ENCODE measurements around the gene ATP4B.

ATP4B gene

GRCh38 chr13:113665597-113666328, 7.8 kb upstream of the ATP4B start:
- no peak overlapping the region for H3K9ac ChIP-seq (ENCODE audit: low read length)
- H3K36me3 ChIP-seq (ENCODE audit: control insufficient read depth, insufficient read depth, low read length), result no peaks in the 10 kb centered on the region
- no peaks in the 10 kb centered on the region for H3K4me1 ChIP-seq (ENCODE audit: control insufficient read depth, insufficient read depth, low read length)
- H3K27ac ChIP-seq (ENCODE audit: low read depth, low read length), result no peak overlapping the region
- H3K4me3 ChIP-seq (ENCODE audit: low read length), result no peak overlapping the region
- peaks cover 5% of the 10 kb centered on the region for H3K27me3 ChIP-seq (ENCODE audit: control insufficient read depth, insufficient read depth, low read length)

GRCh38 chr13:113664751-113665596, 7.0 kb upstream of the ATP4B start:
- H3K4me3 ChIP-seq (ENCODE audit: low read length), result no peak overlapping the region
- H3K9ac ChIP-seq (ENCODE audit: low read length), result no peak overlapping the region
- no peaks in the 10 kb centered on the region for H3K36me3 ChIP-seq (ENCODE audit: control insufficient read depth, insufficient read depth, low read length)
- H3K27ac ChIP-seq (ENCODE audit: low read depth, low read length), result no peak overlapping the region
- H3K4me1 ChIP-seq (ENCODE audit: control insufficient read depth, insufficient read depth, low read length), result no peaks in the 10 kb centered on the region
- H3K27me3 ChIP-seq (ENCODE audit: control insufficient read depth, insufficient read depth, low read length), result peaks cover 5% of the 10 kb centered on the region

- Histone ChIP-seq H3K9ac (ENCODE audit: low read length) (no peak overlapping the region), H3K4me3 (ENCODE audit: low read length) (no peak overlapping the region), H3K4me1 (ENCODE audit: control insufficient read depth, insufficient read depth, low read length) (no peaks in the 10 kb centered on the region), H3K27me3 (ENCODE audit: control insufficient read depth, insufficient read depth, low read length) (peaks cover 5% of the 10 kb centered on the region), H3K36me3 (ENCODE audit: control insufficient read depth, insufficient read depth, low read length) (no peaks in the 10 kb centered on the region), H3K27ac (ENCODE audit: low read depth, low read length) (no peak overlapping the region)
Measured at GRCh38 chr13:113663934-113664333, 5.9 kb upstream of the ATP4B start.

GRCh38 chr13:113661509-113661908, 3.5 kb upstream of the ATP4B start:
- Histone ChIP-seq H3K9ac (ENCODE audit: low read length) (no peak overlapping the region), H3K4me1 (ENCODE audit: control insufficient read depth, insufficient read depth, low read length) (no peaks in the 10 kb centered on the region), H3K27me3 (ENCODE audit: control insufficient read depth, insufficient read depth, low read length) (peaks cover 5% of the 10 kb centered on the region), H3K4me3 (ENCODE audit: low read length) (no peak overlapping the region), H3K36me3 (ENCODE audit: control insufficient read depth, insufficient read depth, low read length) (no peaks in the 10 kb centered on the region), H3K27ac (ENCODE audit: low read depth, low read length) (no peak overlapping the region)

GRCh38 chr13:113660066-113660465, 2.1 kb upstream of the ATP4B start:
- Histone ChIP-seq H3K9ac (ENCODE audit: low read length) (no peak overlapping the region), H3K4me3 (ENCODE audit: low read length) (no peak overlapping the region), H3K27me3 (ENCODE audit: control insufficient read depth, insufficient read depth, low read length) (no peaks in the 10 kb centered on the region), H3K4me1 (ENCODE audit: control insufficient read depth, insufficient read depth, low read length) (no peaks in the 10 kb centered on the region), H3K27ac (ENCODE audit: low read depth, low read length) (no peak overlapping the region), H3K36me3 (ENCODE audit: control insufficient read depth, insufficient read depth, low read length) (no peaks in the 10 kb centered on the region)

- Histone ChIP-seq H3K4me3 (ENCODE audit: low read length) (no peak overlapping the region), H3K27ac (ENCODE audit: low read depth, low read length) (no peak overlapping the region), H3K9ac (ENCODE audit: low read length) (no peak overlapping the region), H3K4me1 (ENCODE audit: control insufficient read depth, insufficient read depth, low read length) (no peaks in the 10 kb centered on the region), H3K27me3 (ENCODE audit: control insufficient read depth, insufficient read depth, low read length) (no peaks in the 10 kb centered on the region), H3K36me3 (ENCODE audit: control insufficient read depth, insufficient read depth, low read length) (no peaks in the 10 kb centered on the region)
Measured at GRCh38 chr13:113659337-113659736, 1.3 kb upstream of the ATP4B start.

- H3K9ac ChIP-seq (ENCODE audit: low read length), result no peak overlapping the region
Measured at GRCh38 chr13:113658836-113659235, 838 bp upstream of the ATP4B start.

GRCh38 chr13:113656831-113657671, 947 bp downstream of the ATP4B start:
- Histone ChIP-seq H3K9ac (ENCODE audit: low read length) (no peak overlapping the region), H3K27ac (ENCODE audit: low read depth, low read length) (no peak overlapping the region), H3K4me3 (ENCODE audit: low read length) (no peak overlapping the region), H3K36me3 (ENCODE audit: control insufficient read depth, insufficient read depth, low read length) (no peaks in the 10 kb centered on the region), H3K27me3 (ENCODE audit: control insufficient read depth, insufficient read depth, low read length) (no peaks in the 10 kb centered on the region), H3K4me1 (ENCODE audit: control insufficient read depth, insufficient read depth, low read length) (no peaks in the 10 kb centered on the region)

More at GRCh38 chr13:113658836-113659235, 838 bp upstream of the ATP4B start:
- H3K4me1 ChIP-seq (ENCODE audit: control insufficient read depth, insufficient read depth, low read length), result no peaks in the 10 kb centered on the region
- H3K4me3 ChIP-seq (ENCODE audit: low read length), result no peak overlapping the region
- H3K36me3 ChIP-seq (ENCODE audit: control insufficient read depth, insufficient read depth, low read length), result no peaks in the 10 kb centered on the region
- H3K27ac ChIP-seq (ENCODE audit: low read depth, low read length), result no peak overlapping the region
- H3K27me3 ChIP-seq (ENCODE audit: control insufficient read depth, insufficient read depth, low read length), result no peaks in the 10 kb centered on the region

- Histone ChIP-seq H3K27ac (ENCODE audit: low read depth, low read length) (no peak overlapping the region), H3K4me3 (ENCODE audit: low read length) (no peak overlapping the region), H3K36me3 (ENCODE audit: control insufficient read depth, insufficient read depth, low read length) (no peaks in the 10 kb centered on the region), H3K4me1 (ENCODE audit: control insufficient read depth, insufficient read depth, low read length) (no peaks in the 10 kb centered on the region), H3K27me3 (ENCODE audit: control insufficient read depth, insufficient read depth, low read length) (no peaks in the 10 kb centered on the region), H3K9ac (ENCODE audit: low read length) (no peak overlapping the region)
Measured at GRCh38 chr13:113656003-113656588, 1.9 kb downstream of the ATP4B start.

- Histone ChIP-seq H3K27ac (ENCODE audit: low read depth, low read length) (no peak overlapping the region), H3K36me3 (ENCODE audit: control insufficient read depth, insufficient read depth, low read length) (no peaks in the 10 kb centered on the region), H3K9ac (ENCODE audit: low read length) (no peak overlapping the region), H3K4me3 (ENCODE audit: low read length) (no peak overlapping the region), H3K4me1 (ENCODE audit: control insufficient read depth, insufficient read depth, low read length) (no peaks in the 10 kb centered on the region), H3K27me3 (ENCODE audit: control insufficient read depth, insufficient read depth, low read length) (no peaks in the 10 kb centered on the region)
Measured at GRCh38 chr13:113655346-113656002, 2.5 kb downstream of the ATP4B start.

GRCh38 chr13:113654591-113655345, 3.2 kb downstream of the ATP4B start:
- Histone ChIP-seq H3K9ac (ENCODE audit: low read length) (no peak overlapping the region), H3K36me3 (ENCODE audit: control insufficient read depth, insufficient read depth, low read length) (no peaks in the 10 kb centered on the region), H3K27me3 (ENCODE audit: control insufficient read depth, insufficient read depth, low read length) (no peaks in the 10 kb centered on the region), H3K4me3 (ENCODE audit: low read length) (no peak overlapping the region), H3K4me1 (ENCODE audit: control insufficient read depth, insufficient read depth, low read length) (no peaks in the 10 kb centered on the region), H3K27ac (ENCODE audit: low read depth, low read length) (no peak overlapping the region)
